Epidermal melanocyte (primary cell): Measurements from ENCODE around the gene HPCA.

Source experiments
- DNase-seq: peaks from one replicate; pipeline ENCODE4 v3.0.0; 2011; ENCODE audit warnings: low spot score; ENCODE audit not compliant: insufficient read length

HPCA gene

DNA sequence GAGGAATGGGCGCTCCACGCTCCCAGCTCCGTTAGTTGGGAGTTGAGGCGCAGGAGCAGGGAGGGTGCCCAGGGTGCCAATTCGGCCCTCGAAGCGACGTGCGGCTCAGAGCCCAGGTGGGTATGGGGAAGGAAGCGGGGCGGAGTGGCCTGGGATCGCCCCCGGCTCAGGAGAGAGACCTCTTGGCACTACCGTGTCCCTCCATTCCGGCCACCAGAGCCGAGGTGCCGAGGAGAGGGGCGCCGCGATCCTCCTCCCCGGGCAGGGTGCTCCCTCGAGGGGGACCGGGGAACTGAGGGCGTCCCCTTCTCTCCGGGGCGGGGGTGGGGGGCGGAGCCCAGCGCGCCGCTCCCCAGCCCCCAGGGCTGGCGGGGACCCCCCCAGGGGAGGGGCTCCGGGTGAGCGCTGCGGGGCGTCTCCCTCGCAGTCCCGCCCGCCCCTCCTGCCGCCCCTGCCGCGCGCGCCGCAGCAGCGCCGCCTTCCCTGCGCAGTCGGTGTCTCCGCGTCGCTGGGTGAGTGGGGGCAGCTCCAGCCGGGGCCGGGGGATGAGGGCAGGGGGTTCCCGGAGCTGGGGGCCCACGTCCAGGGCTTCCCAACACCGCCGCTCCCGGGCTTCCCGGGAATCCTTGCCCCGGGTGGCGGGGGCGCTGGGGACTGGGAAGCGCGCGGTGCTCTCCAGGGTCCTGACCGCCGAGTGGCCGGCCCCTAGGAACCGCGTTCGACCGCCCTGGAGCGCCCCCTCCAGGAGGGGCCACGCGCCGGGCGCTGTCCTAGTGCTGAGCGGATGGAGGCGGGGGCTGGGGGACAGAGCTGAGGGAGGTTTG is at the start of gene HPCA:
Gene HPCA (plus strand): TSS at position 488 of the 824 bp plus-strand sequence. CDS start 2,408 bp downstream, outside the sequence.
- no peak for DNase-seq

GRCh38 chr1:32848354-32849063 is 37.8 kb upstream of the HPCA start:
- DNase-seq = no peak

DNA sequence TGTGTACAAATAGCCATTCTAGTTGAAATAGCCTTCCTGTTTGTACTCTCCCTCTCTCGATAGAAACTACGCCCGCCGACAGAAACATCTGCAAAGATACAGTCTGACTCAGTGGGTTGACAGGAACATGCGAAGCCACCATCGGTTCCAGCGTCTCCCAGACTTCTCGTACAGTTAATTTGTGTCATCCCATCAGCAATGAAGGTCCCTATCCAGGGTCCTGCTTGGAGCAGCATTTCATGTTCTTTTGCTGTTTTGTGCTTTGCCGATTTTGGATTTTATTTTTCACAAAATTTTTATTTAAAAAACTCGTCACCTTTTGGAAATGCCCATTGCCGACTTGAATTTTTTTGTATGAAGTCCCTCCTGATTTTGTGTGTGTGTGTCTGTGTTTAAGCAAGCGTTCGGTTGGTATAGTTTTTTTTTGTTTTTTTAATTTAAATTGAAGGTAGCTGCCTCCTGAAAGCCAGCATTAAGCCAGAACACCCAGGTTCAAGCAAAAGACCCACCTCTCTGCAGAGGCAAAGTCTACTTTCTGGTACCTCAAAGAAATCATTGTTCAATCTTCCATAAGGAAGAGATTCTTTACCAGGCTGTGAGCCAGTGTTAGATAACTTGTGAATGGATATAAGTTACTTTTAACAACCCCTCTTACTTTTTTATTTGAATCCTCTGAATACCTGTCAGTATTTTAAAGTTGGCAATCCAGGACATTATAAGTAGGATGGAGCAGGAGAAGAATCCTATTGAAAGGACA is 30.3 kb upstream of the HPCA start:
- DNase-seq = no peak

DNA sequence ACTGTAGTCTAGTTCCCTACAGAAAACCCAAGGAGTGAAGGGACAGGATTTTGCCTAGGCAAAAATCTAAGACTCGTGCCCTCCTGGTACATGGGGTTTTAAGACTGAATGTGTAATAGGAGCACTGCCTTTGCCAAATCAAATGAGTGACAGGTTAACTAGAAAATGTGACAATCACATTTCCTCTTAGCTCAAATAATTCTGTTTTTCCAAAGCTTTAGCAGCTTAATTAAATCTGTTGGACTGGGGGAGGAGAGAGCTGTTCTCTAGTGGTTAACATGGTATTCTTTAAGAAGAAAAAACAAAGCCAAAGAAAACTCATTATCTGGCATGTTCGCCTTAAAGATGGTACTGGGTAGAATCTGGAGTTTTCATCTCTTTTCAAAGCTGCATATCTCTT is 28.2 kb upstream of the HPCA start:
- DNase-seq = no peak

DNA sequence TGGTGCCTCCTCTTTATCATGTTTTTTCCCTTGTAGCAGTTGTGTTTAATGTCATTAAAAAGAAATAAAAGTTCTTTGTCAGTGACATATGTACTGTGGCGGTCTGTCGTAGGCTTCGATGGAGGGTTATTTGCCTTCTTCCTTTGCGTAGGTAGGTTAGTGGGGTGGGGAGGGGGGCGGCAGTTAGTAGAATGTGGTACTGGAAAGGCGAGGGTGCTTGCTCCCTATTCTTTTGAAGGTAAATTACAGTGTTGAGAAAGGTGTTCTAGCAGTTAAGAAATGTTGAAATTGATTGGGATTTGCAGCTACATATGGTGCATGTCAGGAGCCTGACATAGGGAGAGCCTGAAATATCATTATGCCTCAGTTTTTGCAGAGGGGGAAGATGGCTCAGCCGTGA is 27.5 kb upstream of the HPCA start:
- no peak for DNase-seq

- DNase-seq = no peak
These were observed 26.4 kb upstream of the HPCA start for GRCh38 chr1:32859915-32860314.

DNA sequence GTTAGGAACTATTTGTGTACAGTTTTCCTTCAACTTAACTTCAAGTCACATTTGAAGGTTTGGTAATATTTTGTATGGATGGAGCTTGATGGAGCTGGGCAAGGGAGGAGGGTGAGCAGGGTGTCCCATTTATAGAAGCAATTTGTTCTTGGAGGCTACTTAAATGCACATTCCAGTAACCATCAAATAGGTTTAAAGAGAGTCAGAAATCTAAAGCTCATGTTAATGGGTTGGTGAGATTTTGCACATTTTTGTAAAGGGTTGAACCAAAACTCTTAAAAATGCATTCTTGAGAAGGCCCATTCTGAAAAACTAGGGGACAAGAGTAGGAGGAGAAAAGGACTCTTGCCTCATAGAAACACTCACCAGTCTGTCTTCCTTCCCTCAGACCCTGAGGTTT is 25.7 kb upstream of the HPCA start:
- DNase-seq = no peak

- no peak for DNase-seq
These were observed 24.2 kb upstream of the HPCA start for GRCh38 chr1:32861904-32862695.

- DNase-seq = no peak
These were observed 22.9 kb upstream of the HPCA start for GRCh38 chr1:32863218-32863880.

- DNase-seq = no peak
These were observed 22.4 kb upstream of the HPCA start for GRCh38 chr1:32863881-32864245.

GRCh38 chr1:32864375-32865019 is 21.8 kb upstream of the HPCA start:
- DNase-seq = no peak

- DNase-seq = no peak
These were observed 20.5 kb upstream of the HPCA start for GRCh38 chr1:32865639-32866405.

- DNase-seq = no peak
These were observed 19.1 kb upstream of the HPCA start for GRCh38 chr1:32867151-32867550.

GRCh38 chr1:32867671-32868070 is 18.6 kb upstream of the HPCA start:
- DNase-seq = no peak

GRCh38 chr1:32868085-32868484 is 18.2 kb upstream of the HPCA start:
- DNase-seq = no peak

GRCh38 chr1:32868806-32869455 is 17.4 kb upstream of the HPCA start:
- DNase-seq = no peak

DNA sequence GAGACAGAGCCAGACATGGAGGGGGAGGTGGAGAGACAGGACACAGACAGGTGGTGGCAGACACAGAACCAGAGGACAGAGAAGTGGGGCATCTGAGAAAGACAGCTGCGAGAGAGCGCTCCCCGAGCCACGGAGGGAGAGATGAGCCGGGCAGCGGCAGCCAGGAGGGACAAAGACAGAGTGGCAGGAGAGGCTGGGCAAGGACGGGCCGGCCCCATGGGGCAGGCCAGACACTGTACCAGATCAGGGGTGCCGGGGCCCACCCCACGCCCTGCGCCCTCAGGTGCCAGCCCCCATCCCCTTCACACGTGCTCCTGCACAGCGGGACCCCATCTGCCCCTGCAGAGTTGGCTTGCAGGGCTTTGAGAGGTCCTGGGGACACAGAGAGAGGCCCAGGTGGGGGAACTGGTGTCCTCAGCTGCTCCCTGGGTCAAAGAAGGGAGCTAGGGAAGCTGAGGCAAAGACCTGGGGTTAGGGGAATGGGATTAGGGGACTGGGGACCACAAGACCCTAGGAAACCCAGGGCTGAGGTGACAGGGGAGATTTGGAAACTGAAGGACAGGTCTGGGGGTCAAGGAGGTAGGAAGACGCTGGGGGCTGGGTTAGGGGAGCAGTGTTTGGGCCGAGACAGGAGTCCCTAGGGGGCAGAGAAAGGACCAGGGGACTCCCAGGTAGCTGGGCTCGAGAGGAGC is 16.2 kb upstream of the HPCA start:
- DNase-seq = no peak

- no peak for DNase-seq
These were observed 15.5 kb upstream of the HPCA start, which contains the start of gene FNDC5 for GRCh38 chr1:32870615-32871363. Gene FNDC5, minus strand, starts transcription at chr1:32870912.
